HG03469 (cell line): ENCODE measurements around the gene PHYHD1.
A peak's percentile ranks its signal among the peaks of the same experiment; 100 is the strongest.
"Not testable (repeated sequence)": the region's sequence is repeated elsewhere in the genome, so short reads cannot be mapped to it uniquely, and the experiment has no call there.

Experiments used
- ATAC-seq: cut with Tn5 transposase; IDR thresholded peaks from one replicate; pipeline ENCODE4 v1.9.1; 2021; ENCODE audit warnings: mild to moderate bottlenecking, moderate library complexity, moderate number of reproducible peaks; ENCODE audit not compliant: unreplicated experiment

Gene PHYHD1

GRCh38 chr9:128919402-128920089 lies 1.2 kb upstream of the PHYHD1 start:
- ATAC-seq: no peak

GRCh38 chr9:128921881-128922763 lies 1.3 kb downstream of the PHYHD1 start:
- ATAC-seq: no peak

GRCh38 chr9:128923493-128923883 lies 2.7 kb downstream of the PHYHD1 start:
- no peak for ATAC-seq

GRCh38 chr9:128927731-128928411 lies 7.1 kb downstream of the PHYHD1 start:
- no peak for ATAC-seq

- ATAC-seq: no peak
Observed at GRCh38 chr9:128928624-128929023, 7.8 kb downstream of the PHYHD1 start.

GRCh38 chr9:128929560-128929959 lies 8.8 kb downstream of the PHYHD1 start:
- ATAC-seq: no peak

- no peak for ATAC-seq
Observed at GRCh38 chr9:128933731-128934130, 12.9 kb downstream of the PHYHD1 start.

GRCh38 chr9:128936171-128936865 lies 15.5 kb downstream of the PHYHD1 start:
- no peak for ATAC-seq

- ATAC-seq: no peak
Observed at GRCh38 chr9:128937310-128938165, 16.8 kb downstream of the PHYHD1 start.

GRCh38 chr9:128940271-128940921 lies 19.6 kb downstream of the PHYHD1 start:
- no peak for ATAC-seq

GRCh38 chr9:128940946-128941755 lies 20.4 kb downstream of the PHYHD1 start:
- no peak for ATAC-seq

GRCh38 chr9:128943832-128944620 lies 23.2 kb downstream of the PHYHD1 start:
- ATAC-seq: no peak

GRCh38 chr9:128944966-128945365 lies 24.2 kb downstream of the PHYHD1 start:
- not testable (repeated sequence) for ATAC-seq

GRCh38 chr9:128945798-128946501 lies 25.2 kb downstream of the PHYHD1 start:
- ATAC-seq: no peak

- peak; percentile 3 for ATAC-seq
Observed at GRCh38 chr9:128946571-128947276, 25.9 kb downstream of the PHYHD1 start.

- no peak for ATAC-seq
Observed at GRCh38 chr9:128947277-128947526, 26.4 kb downstream of the PHYHD1 start.
